GM18502 (cell line): Measurements from ENCODE around the gene AFF3.

Experiments used
- ATAC-seq: cut with Tn5 transposase; IDR thresholded peaks from one replicate; pipeline ENCODE4 v1.9.1; 2021; ENCODE audit warnings: mild to moderate bottlenecking; ENCODE audit not compliant: unreplicated experiment, poor library complexity

Gene AFF3

DNA sequence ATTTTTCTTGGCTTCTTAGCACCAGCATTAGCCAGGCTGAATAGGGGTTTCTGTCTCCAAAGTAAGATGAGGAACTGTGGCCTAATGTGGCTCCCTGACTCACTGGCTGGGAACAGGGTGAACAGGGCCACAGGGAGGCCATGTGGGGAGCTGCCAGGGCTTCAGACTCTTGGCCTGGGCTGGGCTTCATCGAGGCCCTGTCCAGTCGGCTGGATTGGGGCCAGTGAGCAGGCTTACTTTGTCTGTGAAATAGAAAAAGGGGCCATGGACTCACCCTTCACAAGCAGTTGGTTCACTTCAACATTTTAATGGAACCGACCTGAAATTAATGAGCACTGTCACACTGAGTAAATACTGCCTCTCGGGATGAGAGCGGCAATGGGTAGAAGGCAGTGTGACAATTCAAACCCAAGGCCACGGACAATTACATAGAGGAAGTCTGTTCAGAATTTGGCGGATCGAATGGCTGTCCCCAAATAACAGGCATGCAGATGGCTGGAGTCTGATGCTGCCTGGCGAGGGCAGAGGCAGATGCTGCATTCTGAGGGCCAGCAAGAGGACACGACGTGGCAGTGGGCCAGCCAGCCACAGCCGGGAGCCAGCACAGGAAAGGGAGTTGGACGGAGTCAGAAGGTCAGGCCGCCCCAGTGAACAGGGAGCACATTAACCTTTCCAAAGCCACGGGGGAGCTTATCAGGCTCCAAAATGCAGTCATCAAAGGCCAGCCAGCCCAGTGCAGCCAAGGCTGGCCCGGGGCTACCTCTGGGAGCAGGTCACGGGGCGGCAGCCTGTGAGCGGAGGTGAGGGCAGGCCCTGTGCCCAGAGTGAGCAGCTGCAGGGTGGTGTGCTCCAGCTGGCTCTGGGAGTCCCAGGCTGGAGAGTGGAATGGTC is 506.0 kb downstream of the AFF3 start:
- no peak for ATAC-seq

- ATAC-seq = no peak
Observed at GRCh38 chr2:99635710-99636109, 506.7 kb downstream of the AFF3 start.

- ATAC-seq = no peak
Observed at GRCh38 chr2:99634234-99634633, 508.2 kb downstream of the AFF3 start.

- ATAC-seq = no peak
Observed at GRCh38 chr2:99631700-99632099, 510.7 kb downstream of the AFF3 start.

DNA sequence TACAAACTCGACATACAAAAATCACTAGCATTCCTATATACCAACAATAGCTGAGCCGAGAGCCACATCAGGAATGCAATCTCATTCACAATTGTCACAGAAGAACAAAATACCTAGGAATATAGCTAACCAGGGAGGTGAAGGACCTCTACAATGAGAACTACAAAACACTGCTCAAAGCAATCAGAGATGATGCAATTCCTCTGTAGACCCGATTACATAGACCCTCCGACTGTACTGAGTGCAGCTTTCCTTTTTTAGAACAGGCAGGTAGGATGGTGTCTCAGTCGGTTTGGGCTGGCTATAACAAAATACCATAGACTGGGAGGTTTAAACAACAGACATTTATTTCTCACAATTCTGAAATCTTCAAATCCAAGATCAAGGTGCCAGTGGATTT is 513.1 kb downstream of the AFF3 start:
- ATAC-seq = no peak

DNA sequence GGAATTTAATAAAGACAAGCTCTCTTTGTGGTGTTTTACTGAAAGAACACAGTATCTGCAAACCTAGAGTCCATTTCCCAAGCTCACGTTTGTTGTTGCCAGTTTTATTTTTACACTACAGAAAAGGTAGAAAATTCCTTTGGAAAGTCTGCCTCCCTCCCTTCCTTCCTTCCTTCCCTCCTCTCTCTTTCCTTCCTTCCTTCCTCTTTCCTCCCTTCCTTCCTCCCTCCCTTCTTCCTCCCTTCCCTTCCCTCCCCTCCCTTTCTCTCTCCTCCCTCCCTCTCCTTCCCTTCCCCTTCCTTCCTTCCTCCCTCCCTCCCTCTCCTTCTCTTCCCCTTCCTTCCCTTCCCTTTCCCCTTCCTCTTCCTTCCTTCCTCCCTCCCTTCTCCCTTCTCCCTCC is 516.2 kb downstream of the AFF3 start:
- ATAC-seq = no peak

- no peak for ATAC-seq
Observed at GRCh38 chr2:99624677-99625076, 517.7 kb downstream of the AFF3 start.

DNA sequence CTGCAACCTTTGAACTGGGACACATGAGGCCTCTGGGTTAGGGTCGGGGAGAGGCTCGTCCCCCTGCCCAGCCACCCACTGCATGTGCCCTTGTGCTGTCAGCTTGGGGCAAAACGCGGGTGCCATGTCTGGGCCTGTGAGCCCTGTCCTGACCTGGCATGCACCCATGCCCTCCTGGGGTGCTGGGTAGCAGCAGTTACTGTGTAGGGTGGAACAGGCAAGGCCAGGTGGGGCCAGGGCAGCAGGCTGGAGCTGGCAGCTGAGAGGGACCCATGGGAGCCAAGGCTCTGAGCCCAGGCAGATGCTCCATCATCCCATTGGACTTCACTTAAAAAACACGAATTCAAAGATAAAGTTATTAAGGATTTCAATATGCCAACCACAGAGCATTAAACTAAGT is 518.8 kb downstream of the AFF3 start:
- ATAC-seq = no peak

GRCh38 chr2:99623035-99623434 is 519.4 kb downstream of the AFF3 start:
- no peak for ATAC-seq

DNA sequence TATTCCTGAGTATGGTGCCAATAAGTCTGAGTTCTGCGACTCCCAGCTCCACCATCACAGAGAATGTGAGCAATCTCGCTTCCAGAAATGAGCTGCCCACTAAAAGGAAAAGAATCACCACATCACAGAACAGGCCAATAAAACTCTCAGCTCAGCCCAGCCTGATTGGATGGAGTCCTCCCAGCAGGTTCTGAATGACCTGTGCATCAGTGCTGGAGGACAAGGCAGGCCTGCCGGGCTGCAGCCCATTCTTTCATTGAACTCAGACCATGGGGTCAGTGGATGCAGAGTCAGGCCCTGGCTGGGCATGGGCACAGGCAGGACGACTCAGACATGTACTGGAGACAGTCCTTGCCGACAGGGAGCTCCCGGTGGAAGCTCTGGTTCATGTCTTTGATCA is 519.9 kb downstream of the AFF3 start:
- no peak for ATAC-seq

GRCh38 chr2:99621774-99622173 is 520.6 kb downstream of the AFF3 start:
- no peak for ATAC-seq

- ATAC-seq = no peak
Observed at GRCh38 chr2:99621106-99621505, 521.3 kb downstream of the AFF3 start.

GRCh38 chr2:99619151-99619550 is 523.2 kb downstream of the AFF3 start:
- ATAC-seq = no peak

DNA sequence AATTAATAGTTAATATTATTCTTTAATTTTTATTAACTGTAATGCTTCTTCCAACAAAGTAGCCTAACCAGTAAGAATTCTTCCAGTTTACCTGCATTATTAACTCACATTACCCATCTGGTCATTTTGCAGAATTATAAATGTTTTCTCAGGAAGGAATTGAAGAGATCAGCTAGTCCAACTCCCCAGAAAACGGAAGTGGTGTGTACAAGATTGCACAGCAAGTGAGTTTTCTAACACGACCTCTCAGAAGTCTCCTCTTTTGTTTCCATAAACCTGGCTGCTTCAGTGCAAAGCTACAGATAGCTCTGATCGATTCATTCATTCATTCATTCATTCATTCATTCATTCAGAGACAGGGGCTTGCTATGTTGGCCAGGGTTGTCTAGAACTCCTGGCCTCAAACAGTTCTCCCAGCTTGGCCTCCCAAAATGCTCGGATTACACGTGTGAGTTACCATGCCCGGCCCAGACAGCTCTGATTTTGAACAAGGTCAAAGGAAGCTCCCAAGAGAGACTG is 523.8 kb downstream of the AFF3 start:
- ATAC-seq = no peak

GRCh38 chr2:99617811-99618210 is 524.6 kb downstream of the AFF3 start:
- ATAC-seq = no peak

DNA sequence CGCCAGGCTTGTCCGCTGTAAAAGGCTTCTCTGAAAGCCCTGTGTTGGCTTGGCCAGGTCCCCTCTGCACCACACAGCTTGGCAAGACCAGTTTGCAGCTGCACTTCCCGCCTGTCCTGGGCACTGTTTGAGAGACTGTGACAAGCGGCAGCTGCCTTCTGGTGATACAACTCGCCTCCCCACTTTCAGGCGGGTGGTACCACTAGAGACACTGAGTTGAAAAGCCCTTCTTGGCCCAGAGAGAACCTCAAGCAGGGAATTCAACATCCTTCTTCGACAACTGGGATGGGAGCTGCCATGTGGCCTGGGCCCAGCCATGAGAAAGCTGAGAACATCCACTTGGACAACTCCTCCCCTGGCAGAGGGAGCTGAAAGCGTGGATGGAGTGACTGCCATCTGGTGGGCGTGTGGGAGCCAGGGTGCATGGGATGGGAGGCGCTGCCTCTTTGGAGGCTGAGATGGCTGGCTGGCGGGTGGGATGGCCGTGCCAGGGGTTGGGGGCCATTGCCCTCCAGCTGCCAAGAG is 527.1 kb downstream of the AFF3 start:
- ATAC-seq = no peak

- no peak for ATAC-seq
Observed at GRCh38 chr2:99613980-99614379, 528.4 kb downstream of the AFF3 start.

DNA sequence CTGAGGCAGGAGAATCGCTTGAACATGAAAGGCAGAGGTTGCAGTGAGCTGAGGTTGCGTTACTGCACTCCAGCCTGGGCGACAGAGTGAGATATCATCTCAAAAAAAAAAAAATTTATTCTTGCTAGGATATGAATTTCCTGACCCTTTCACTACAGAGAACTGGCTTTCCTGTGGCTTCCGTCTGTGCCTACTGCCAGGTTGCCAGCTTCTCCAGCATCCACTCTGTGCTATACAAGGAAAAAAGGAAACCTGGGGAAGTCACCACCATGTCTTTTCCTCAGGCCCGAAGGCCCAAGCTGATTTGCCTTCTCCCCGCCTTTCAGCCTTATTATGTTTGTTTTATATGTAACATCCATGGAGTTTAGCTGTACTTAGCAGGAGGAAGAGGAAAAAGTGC is 530.6 kb downstream of the AFF3 start:
- ATAC-seq = no peak

DNA sequence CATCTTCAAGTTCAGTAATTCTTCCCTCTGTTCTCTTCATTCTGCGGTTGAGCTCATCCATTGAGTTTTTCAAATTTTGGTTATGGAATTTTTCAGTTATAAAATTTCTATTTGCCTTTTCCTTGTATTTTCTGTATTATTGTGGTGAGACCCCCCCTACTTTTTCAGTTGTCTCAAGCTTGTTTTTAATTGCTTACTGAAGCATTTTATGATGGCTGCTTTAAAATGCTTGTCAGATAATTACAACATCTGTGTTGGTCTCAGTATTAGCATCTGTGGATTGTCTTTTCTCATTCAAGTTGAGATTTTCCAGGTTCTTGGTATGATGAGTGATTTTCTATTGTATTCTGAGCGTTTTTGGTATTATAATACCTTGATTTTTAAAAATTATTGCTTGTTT is 531.4 kb downstream of the AFF3 start:
- no peak for ATAC-seq

DNA sequence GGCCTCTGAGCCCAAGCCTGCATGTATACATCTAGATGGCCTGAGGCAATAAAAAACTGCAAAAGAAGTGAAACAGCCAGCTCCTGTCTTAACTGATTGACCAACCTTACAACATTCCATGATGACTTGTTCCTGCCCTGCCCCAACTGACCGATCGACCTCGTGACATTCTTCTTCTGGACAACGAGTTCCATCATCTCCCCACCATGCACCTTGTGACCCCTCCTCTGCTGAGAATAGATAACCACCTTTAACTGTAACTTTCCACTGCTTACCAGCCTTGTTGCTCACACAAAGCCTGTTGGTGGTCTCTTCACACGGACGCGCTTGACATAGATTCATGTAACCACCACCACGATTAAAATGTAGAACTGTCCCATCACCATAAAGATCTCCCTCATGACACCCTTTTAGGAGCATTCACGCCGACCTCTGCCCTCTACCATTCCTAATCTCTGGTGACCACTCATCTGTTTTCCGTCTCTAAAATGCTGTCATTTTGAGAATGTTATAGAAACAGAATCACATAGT is 532.5 kb downstream of the AFF3 start:
- ATAC-seq = no peak

DNA sequence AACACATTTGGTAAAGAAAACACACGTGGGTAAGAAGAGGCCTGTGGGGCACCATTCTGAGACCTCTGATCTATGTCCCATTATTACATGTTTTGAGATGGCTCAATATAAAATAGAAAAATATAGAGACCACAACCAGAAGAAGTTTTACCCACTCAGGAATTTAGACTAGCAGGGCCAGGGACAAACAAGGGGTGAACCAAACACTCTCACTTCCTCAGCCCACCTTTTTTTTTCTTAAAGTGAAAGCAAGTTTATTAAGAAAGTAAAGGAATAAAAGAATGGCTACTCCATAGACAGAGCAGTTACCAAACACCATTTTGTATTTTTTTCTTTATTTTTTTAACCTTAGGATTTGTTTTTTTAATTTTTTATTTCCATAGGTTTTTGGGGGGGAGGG is 533.5 kb downstream of the AFF3 start:
- ATAC-seq = no peak
